GM12874 (cell line): Measurements from ENCODE around the gene RALGPS1.

Source experiments
- TF ChIP-seq, protein P1 (sequence below): IDR thresholded peaks from 2 replicates; pipeline ENCODE4 v1.5.1; 2011; ENCODE audit warnings: low read depth, mild to moderate bottlenecking, control low read depth, low read length, moderate library complexity; ENCODE audit not compliant: insufficient read depth

Gene RALGPS1

DNA sequence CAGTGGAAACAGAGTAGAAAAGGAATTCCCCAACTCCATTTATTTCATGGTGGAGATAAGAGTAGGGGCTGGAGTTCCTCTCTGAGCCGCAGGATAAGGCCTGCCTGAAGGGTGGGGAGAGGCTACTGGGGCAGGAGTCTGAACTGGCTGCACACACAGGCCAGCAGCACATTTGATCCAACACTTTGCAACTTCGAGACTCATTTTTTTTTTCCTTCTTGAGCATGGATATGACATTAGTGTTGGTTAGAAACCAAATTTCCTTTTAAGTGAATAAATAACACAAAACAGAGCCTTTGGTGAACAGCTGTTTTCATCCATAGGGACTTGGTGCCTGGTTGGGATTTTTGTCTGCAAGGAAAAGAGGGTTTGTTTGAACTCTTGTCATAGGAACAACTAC lies 76.6 kb downstream of the RALGPS1 start:
- TF ChIP-seq, protein P1, sequence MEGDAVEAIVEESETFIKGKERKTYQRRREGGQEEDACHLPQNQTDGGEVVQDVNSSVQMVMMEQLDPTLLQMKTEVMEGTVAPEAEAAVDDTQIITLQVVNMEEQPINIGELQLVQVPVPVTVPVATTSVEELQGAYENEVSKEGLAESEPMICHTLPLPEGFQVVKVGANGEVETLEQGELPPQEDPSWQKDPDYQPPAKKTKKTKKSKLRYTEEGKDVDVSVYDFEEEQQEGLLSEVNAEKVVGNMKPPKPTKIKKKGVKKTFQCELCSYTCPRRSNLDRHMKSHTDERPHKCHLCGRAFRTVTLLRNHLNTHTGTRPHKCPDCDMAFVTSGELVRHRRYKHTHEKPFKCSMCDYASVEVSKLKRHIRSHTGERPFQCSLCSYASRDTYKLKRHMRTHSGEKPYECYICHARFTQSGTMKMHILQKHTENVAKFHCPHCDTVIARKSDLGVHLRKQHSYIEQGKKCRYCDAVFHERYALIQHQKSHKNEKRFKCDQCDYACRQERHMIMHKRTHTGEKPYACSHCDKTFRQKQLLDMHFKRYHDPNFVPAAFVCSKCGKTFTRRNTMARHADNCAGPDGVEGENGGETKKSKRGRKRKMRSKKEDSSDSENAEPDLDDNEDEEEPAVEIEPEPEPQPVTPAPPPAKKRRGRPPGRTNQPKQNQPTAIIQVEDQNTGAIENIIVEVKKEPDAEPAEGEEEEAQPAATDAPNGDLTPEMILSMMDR: no peak

DNA sequence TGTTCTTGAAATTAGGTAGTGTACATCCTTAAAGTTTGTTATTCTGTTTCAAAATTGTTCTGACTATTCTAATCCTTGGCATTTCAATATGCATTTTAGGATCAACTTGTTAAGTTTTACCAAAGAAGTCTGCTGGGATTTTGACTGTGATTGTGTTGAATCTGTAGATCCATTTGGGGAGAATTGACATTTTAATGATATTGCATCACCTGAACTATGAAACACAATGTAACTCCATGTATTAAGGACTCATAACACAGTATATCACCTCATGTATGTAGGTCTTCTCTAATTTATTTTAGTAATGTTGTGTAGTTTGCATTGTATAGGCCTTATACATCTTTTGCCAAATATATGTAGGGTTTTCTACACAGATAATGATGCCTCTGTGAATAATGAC lies 77.8 kb downstream of the RALGPS1 start:
- TF ChIP-seq, protein P1: no peak

DNA sequence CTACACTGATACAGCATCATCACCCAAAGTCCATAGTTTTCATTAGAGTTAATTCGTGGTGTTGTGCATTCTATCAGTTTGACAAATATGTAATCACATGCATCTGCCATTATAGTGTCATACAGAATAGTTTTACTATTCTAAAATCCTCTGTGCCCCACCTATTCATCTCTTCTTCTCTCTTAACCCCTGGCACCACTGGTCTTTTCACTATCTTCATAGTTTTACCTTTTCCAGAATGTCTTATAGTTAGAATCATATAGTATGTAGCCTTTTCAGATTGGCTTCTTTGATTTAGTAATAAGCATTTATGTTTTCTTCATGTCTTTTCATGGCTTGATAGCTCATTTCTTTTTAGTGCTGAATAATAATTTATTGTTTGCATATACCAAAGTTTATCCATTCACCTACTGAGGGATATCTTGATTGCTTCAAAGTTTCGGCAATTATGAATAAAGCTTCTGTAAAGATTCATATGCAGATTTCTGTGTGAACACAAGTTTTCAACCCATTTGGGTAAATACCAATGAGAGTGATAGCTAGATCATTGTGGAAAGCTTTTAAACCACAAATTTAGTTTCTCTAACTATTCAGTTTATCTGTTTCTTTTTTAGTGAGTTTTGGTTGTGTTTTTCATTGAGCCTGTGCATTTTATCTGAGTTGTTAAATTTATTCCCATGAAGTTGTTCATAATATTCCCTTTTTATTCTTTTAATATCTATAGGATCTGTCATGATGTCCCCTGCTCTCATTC lies 84.9 kb downstream of the RALGPS1 start:
- TF ChIP-seq, protein P1: no peak

DNA sequence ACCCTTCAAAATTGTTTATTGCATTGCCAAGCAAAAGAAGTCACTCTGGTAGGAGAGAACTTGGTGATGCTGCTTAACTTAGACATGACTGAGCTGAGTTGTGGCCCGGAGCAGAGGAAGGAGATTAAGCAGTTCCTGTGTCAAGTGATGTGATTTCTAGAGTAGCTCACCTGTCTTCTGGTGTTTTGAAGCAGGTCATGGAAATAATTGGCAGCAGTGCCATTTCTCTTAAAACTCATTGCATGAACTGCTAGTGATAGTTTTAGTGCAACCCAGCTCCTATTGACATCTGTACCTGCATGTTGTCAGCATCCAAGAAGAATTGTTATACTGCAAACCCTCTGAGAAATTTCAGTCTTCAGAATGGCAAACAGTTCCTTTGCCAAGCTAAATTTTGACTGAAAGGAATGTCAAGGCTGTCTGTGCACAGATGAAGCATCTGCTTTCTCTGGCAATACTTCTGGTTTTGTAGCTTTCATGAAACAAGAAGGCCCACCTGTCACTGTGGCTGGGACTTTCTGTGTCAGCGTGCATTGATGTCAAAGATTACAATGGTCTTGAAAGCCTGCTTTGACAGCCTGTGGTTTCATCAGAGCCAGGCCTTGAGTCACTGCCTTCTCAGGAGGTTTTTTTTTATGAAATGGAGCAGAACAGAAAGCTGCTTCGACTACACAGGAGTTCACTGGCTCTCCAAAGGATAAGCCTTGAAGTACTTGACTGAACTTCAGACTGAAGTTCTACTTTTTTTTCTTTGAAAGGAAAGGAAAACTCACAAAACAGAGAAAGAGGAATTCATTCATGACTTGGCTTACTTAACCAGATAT lies 90.6 kb downstream of the RALGPS1 start:
- TF ChIP-seq, protein P1: no peak

DNA sequence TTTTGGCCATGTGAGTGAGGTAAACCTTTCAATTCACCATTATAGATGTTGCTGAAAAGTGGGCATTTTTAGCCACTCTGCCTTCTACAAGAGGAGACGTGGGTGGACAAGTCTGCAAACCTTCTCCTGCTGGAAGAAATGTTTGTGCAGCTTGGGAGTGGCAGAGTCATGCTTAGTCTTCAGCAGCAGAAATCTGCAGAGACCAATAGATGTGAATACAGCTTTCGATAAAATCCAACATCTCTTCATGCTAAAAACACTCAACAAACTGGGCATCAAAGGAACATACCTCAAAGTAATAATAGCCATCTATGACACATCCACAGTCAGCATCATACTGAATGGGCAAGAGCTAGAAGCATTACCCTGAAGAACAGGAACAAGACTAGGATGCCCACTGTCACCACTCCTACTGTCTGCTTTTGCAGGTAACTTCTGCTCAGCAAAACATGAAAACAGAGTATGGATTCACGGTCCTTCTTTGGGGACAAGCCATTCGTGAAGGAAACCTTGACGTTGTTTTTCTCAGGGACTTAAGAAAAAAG lies 91.3 kb downstream of the RALGPS1 start:
- TF ChIP-seq, protein P1: no peak

DNA sequence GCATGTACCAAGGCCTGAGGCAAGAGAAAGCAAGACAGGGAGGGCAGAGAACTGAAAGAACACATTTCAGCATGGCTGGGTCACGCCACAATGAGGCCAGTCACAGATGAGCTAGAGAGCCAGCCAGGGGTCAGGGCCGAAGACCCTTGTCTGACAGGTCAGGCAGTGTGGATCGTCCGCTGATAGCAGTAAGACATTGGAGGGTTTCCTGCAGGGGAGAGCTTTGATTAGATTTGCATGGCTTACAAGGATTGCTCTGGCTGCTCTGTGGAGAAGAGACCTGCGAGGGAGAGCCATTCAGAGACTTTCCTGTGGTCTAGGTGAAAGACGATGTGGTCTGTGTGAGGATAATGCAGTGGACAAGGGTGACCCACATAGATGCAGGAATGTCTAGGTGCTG lies 93.1 kb downstream of the RALGPS1 start:
- TF ChIP-seq, protein P1: no peak

DNA sequence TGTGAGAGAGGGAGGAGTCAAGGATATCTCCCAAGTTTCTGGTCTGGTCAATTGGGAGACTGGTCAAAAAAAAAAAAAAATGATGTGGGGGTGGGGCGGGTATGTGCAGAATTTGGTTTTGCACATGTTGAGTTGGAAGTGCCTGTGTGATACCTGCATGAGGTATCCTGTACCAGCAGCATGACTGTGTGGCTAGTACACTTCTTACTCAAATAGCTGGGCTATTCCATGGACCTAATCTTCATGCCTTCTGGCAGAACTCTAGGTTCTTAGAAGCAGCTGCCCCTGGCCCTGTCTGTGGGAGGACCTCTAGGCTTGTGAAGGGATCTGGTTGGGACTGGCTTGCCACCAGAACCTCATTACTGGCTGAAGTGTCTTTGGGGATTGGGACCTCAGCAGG lies 93.5 kb downstream of the RALGPS1 start:
- TF ChIP-seq, protein P1: no peak
